Loucy (cell line): ENCODE data around the gene GSG1.
A peak's percentile ranks its signal among the peaks of the same experiment; 100 is the strongest.

Experiments used
- H2AFZ ChIP-seq: fragments of 200-600 bp; sonication (generic); 2 replicates; pipeline ENCODE4 v1.6.0; 2016; ENCODE audit warnings: antibody characterized with exemption, mild to moderate bottlenecking, low read length, moderate library complexity
- H3F3A ChIP-seq: fragments of 200-600 bp; 2 replicates; pipeline ENCODE4 v1.6.0; 2016; ENCODE audit warnings: antibody characterized with exemption, low read depth, mild to moderate bottlenecking
- H3K27me3 ChIP-seq: fragments of 200-600 bp; sonication (generic); 2 replicates; pipeline ENCODE4 v1.6.1; 2014; ENCODE audit warnings: low read length, mild to moderate bottlenecking; ENCODE audit not compliant: insufficient read depth, poor library complexity, severe bottlenecking
- H3K36me3 ChIP-seq: fragments of 200-600 bp; sonication (generic); 2 replicates; pipeline ENCODE4 v1.6.1; 2016; ENCODE audit warnings: low read length; ENCODE audit not compliant: insufficient read depth
- H3K4me1 ChIP-seq: fragments of 200-600 bp; sonication (generic); 2 replicates; pipeline ENCODE4 v1.5.1; 2014; ENCODE audit warnings: low read length, mild to moderate bottlenecking; ENCODE audit not compliant: insufficient read depth, poor library complexity, severe bottlenecking
- H3K4me2 ChIP-seq: fragments of 200-600 bp; sonication (generic); 2 replicates; pipeline ENCODE4 v1.6.0; 2014; ENCODE audit warnings: antibody characterized with exemption, low read length, low read depth, mild to moderate bottlenecking; ENCODE audit not compliant: poor library complexity, severe bottlenecking
- H3K4me3 ChIP-seq: fragments of 200-600 bp; sonication (generic); 2 replicates; pipeline ENCODE4 v1.5.1; 2014; ENCODE audit warnings: low read length, mild to moderate bottlenecking, mixed read lengths; ENCODE audit not compliant: poor library complexity, severe bottlenecking
- H3K79me2 ChIP-seq: fragments of 200-600 bp; sonication (generic); 2 replicates; pipeline ENCODE4 v1.6.1; 2014; ENCODE audit warnings: low read length; ENCODE audit not compliant: insufficient read depth
- H3K9ac ChIP-seq: fragments of 200-600 bp; sonication (generic); 2 replicates; pipeline ENCODE4 v1.6.0; 2014; ENCODE audit warnings: mild to moderate bottlenecking, low read depth, low read length, moderate library complexity; ENCODE audit not compliant: poor library complexity, severe bottlenecking
- H3K9me2 ChIP-seq: fragments of 200-600 bp; sonication (generic); replicated peaks from 2 replicates; pipeline ENCODE4 v1.6.1; 2016; ENCODE audit warnings: low read depth, low read length, mixed read lengths
- H3K9me3 ChIP-seq: fragments of 200-600 bp; sonication (generic); 2 replicates; pipeline ENCODE4 v1.6.1; 2014; ENCODE audit warnings: mild to moderate bottlenecking, antibody characterized with exemption, low read length, low read depth; ENCODE audit not compliant: insufficient read depth
- H4K20me1 ChIP-seq: fragments of 200-600 bp; sonication (generic); 2 replicates; pipeline ENCODE4 v1.6.0; 2014; ENCODE audit warnings: antibody characterized with exemption, low read length, mild to moderate bottlenecking; ENCODE audit not compliant: insufficient read depth, poor library complexity, severe bottlenecking
- EZH2phosphoT487 ChIP-seq: fragments of 200-600 bp; IDR thresholded peaks from 2 replicates; pipeline ENCODE4 v1.6.1; 2018; ENCODE audit warnings: antibody characterized with exemption, mild to moderate bottlenecking, moderate library complexity, borderline replicate concordance
- TF ChIP-seq, protein P1 (sequence below): fragments of 200-600 bp; sonication (generic); conservative IDR thresholded peaks from 2 replicates; pipeline ENCODE4 v1.5.1; 2014; ENCODE audit warnings: mild to moderate bottlenecking, antibody characterized with exemption, low read length

GSG1 gene

DNA sequence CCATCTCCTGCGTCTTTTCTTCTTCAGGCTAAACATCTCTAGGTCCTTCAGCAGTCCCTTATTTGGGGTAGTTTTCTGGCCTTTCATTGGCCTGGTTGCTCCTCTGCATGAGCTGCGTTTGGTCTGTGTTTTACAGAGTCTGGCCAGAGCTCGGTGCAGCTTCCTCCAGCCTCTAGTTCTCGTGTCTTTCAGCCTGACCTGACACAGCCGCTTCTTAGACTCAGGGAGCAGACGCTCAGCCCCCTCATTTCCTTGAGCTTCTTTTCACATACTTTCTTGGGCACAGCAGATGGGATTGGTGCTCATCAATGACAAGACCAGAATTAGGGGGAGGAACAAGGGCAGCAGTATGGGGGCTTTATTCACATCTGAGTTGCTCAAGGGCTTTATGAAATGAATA, 13.6 kb upstream of the GSG1 start:
- no peaks in the 10 kb centered on the region for H3K9me2 ChIP-seq
- no peak overlapping the region for H3K9ac ChIP-seq
- H3F3A ChIP-seq = no peaks in the 10 kb centered on the region
- no peak overlapping the region for H2AFZ ChIP-seq
- no peaks in the 10 kb centered on the region for H3K9me3 ChIP-seq
- TF ChIP-seq, protein P1, sequence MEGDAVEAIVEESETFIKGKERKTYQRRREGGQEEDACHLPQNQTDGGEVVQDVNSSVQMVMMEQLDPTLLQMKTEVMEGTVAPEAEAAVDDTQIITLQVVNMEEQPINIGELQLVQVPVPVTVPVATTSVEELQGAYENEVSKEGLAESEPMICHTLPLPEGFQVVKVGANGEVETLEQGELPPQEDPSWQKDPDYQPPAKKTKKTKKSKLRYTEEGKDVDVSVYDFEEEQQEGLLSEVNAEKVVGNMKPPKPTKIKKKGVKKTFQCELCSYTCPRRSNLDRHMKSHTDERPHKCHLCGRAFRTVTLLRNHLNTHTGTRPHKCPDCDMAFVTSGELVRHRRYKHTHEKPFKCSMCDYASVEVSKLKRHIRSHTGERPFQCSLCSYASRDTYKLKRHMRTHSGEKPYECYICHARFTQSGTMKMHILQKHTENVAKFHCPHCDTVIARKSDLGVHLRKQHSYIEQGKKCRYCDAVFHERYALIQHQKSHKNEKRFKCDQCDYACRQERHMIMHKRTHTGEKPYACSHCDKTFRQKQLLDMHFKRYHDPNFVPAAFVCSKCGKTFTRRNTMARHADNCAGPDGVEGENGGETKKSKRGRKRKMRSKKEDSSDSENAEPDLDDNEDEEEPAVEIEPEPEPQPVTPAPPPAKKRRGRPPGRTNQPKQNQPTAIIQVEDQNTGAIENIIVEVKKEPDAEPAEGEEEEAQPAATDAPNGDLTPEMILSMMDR = no peak
- no peak for TF ChIP-seq EZH2phosphoT487
- H3K4me3 ChIP-seq = no peak overlapping the region
- peaks cover 30% of the 10 kb centered on the region for H3K4me1 ChIP-seq
- H4K20me1 ChIP-seq = no peaks in the 10 kb centered on the region
- no peak overlapping the region for H3K4me2 ChIP-seq
- H3K79me2 ChIP-seq = no peaks in the 10 kb centered on the region
- no peaks in the 10 kb centered on the region for H3K36me3 ChIP-seq
- H3K27me3 ChIP-seq = no peaks in the 10 kb centered on the region

DNA sequence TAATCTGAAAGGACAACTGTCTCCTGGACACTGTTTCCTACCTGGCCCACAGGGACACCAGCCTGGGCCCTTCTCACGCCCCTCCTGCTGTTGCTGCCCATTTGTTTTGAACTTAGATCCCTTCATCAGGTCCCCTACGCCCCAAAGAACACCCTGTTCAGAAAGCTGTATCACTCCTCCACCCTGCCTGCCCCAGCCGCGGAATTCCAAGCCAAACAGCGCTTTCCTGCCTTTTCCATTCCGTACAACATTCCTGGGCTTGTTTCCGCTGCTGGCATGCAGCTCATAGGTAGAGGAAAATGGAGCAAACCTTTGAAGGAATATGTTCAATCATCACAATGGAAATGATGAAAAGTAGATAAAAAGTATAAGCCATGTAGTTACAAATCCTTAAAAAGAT, 12.8 kb upstream of the GSG1 start:
- H3K9me2 ChIP-seq = no peaks in the 10 kb centered on the region
- no peaks in the 10 kb centered on the region for H3K27me3 ChIP-seq
- no peaks in the 10 kb centered on the region for H3K9me3 ChIP-seq
- no peaks in the 10 kb centered on the region for H3K36me3 ChIP-seq
- H3K4me3 ChIP-seq = no peak overlapping the region
- no peaks in the 10 kb centered on the region for H3K79me2 ChIP-seq
- H3K4me1 ChIP-seq = peaks cover 30% of the 10 kb centered on the region
- no peaks in the 10 kb centered on the region for H3F3A ChIP-seq
- H4K20me1 ChIP-seq = no peaks in the 10 kb centered on the region
- TF ChIP-seq, protein P1 = no peak
- no peak for TF ChIP-seq EZH2phosphoT487
- no peak overlapping the region for H3K4me2 ChIP-seq
- no peak overlapping the region for H3K9ac ChIP-seq
- no peak overlapping the region for H2AFZ ChIP-seq

DNA sequence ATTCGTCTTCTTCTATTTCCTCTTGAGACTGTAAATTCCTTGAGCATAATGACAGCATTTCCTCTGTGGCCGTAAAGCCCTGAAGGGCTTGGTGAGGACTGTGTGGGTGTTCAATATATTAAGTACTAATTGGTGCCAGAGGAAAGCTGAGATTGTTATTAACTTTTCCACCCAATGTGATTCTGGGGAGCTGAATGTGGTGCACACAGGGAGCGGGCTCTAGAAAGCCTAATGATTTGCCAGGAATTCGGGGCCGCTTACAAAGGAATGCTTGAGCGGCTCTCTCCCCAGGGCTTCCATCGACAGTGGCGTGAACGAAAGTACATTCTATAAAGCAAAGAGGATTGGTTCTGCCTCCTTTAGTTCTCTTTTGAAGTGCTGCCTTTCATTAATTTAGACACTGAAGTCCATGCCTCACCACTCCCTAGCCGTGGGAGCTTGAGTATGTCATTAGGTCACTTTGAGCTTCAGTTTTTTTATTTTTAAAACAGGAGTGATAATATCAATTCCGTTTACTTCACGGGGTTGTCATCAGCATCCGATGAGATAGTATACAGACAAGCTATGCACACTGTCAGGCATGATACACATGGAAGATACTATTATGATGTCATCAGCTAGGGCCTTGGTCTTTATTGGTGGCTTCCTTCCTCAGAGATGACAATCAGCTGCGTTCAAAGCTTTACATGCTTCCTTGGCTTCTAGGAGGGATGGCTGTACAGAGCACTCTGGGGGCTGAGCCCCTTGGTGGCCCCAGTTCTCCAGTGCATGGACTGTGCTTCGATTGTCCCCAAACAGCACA, 11.0 kb upstream of the GSG1 start:
- Histone ChIP-seq H2AFZ (no peak overlapping the region), H3K4me3 (no peak overlapping the region), H3K79me2 (no peaks in the 10 kb centered on the region), H3K9me2 (no peaks in the 10 kb centered on the region), H3K4me2 (peak overlapping the region; percentile 21), H3K9me3 (no peaks in the 10 kb centered on the region), H3F3A (no peaks in the 10 kb centered on the region), H3K4me1 (peaks cover 17% of the 10 kb centered on the region), H4K20me1 (no peaks in the 10 kb centered on the region), H3K9ac (no peak overlapping the region), H3K36me3 (no peaks in the 10 kb centered on the region), H3K27me3 (no peaks in the 10 kb centered on the region)
- TF ChIP-seq, protein P1 = no peak
- TF ChIP-seq EZH2phosphoT487 = no peak
